CD4-positive, alpha-beta T cell treated with Interleukin-21 for 1 hour (primary cell): ENCODE measurements around the gene RFX8.
"Not testable (repeated sequence)": the region's sequence is repeated elsewhere in the genome, so short reads cannot be mapped to it uniquely, and the experiment has no call there.

Experiments
- DNase-seq: peaks from one replicate; pipeline ENCODE4 v3.0.0-alpha.2; 2020

The RFX8 gene

DNA sequence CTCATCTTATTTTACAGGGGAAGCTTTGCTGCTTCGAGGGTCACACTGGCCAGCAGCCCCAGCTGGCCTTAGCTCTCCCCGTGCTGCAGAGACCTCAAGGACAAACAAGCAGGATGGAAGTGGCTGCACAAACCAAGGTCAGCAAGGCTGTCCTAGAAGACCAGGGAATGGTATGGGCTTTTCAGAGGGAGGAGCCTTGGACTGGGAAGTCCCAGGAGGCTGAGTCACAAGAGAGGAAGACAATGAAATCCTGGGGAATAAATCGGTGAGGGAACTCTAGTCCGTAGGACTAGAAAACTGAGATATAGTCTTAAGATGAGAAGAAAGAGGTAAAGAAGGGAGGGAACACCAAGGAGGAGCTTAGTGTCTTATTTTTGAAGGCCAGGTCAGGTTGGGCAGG lies 103.3 kb downstream of the RFX8 start:
- no peak for DNase-seq

DNA sequence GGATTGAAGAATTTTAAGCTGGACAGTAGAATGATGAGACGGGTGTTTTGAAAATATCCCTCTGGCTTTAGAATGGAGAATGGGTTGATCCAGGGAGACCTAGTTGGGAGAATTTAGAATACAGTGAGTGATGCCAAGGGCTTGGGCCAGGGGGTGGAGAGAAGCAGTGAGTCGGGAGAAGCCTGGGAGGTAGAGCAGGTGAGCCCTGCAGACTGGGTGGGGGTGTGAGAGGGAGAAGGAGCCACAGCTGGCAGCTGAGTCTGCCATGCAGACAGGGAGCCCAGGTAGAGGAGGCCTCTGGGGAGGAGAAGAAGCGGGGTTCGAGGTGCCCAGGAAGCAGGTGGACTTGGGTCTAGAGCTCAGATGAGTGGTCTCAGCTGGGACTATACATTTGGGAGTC lies 105.8 kb downstream of the RFX8 start:
- no peak for DNase-seq

DNA sequence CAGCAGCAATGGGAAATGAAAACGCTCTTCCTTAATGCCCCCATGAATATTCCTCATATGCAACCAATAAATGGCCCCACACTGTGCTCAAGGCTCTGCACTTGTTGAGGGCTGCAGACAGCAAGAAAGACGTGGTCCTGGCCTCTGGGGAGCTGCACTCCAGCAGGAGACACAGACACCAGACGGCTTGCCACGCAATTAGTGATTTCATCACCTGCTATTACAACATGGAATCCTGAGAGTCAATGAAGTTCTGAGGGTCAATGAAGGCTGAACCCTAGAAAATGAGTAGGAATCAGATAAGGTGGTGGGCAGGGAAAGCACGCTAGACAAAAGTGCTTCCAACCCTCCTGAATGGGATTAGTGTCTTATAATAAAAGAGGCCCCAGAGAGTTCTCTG lies 106.5 kb downstream of the RFX8 start:
- DNase-seq: no peak

DNA sequence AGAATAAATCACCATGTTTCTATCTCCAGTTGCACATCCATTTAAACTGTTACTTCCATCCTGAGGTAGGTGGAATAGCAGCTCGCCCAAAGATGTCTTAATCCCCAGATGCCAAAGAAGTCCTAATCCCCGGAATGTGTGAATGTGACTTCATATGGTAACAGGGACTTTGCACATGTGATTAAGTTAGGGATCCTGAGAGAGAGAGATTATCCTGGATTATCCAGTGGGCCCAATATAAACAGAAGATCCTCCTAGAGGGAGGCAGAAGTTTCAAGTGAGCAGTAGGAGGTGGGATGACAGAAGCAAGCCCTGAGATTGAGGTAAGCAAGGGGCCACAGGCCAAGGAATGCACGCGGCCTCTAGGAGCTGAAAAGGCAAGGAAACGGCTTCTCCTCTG lies 107.4 kb downstream of the RFX8 start:
- DNase-seq: no peak

DNA sequence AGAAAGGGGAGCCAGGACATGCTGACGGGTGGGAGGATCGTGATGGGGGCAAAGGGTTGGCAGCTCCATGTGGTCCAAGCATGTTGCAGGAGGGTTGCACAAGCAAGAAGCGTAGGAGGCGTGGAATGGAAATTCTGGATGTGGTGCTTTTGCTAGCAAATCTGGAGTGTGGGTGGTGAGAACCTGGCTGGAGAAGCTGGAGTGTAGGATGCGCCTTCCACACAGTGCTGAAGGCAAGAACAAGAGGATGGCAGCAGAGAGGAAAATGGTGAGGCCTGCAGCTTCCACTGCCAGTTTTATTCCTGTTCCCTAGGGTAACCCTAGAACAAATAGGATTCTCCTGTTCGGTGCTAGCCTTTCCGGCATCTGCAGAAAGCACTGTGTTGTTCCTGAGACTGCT lies 110.0 kb downstream of the RFX8 start:
- no peak for DNase-seq

DNA sequence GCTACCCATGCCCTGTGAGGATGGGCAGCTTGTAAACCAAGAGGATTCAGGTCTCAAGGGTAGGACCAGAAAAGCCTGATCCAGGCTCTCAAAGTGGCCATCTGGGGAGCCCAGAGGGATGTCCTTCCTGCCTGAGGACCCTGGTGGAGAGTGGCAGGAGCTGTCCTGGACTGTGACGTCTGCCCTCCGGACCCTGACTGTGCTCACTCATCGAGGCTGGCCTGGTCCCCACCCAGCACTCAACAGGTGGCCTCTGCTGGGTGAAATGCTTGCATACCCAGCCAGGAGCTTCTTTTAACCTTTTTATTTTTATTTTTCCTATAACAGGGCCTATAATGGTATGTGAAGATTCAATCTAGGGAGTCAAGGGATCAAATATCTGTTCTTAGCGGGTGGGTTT lies 112.1 kb downstream of the RFX8 start:
- DNase-seq: no peak

DNA sequence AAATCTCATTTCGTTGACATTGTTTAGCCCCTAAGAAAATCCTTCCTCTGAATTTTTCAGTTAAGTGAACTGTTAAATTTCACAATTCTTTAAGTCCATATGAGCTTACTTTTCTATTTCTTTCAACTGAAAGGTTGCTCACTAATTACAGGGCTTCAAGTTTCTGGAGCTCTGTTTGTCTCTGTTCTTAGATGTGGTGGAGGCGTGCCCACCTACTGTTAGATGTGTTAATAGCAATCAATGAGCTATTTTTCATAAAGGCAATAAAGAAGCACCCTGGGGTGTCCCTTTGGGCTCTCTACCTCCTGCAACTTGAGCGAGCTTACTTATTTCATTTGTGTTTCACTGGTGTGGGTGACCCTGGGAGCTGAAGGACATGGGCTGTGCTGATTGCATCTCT lies 112.6 kb downstream of the RFX8 start:
- peak; percentile 31 for DNase-seq

DNA sequence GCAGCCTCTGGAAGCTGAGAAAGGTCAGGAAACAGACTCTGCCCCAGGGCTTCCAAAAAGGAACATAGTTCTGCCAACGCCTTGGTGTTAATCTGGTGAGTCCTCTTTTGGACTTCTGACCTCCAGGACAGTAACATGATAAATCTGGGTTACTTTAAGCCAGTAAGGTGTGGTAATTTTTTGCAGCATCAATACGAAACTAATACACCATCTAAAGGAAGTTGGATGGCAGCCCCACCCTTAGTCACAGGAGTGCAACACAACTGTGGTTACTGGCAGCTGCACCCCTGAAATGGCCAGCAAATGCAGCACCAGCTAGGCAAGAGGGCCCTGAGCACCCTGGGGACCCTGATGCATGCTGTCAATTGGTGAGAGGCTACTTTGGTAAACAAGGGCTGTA lies 113.4 kb downstream of the RFX8 start:
- peak; percentile 40 for DNase-seq

DNA sequence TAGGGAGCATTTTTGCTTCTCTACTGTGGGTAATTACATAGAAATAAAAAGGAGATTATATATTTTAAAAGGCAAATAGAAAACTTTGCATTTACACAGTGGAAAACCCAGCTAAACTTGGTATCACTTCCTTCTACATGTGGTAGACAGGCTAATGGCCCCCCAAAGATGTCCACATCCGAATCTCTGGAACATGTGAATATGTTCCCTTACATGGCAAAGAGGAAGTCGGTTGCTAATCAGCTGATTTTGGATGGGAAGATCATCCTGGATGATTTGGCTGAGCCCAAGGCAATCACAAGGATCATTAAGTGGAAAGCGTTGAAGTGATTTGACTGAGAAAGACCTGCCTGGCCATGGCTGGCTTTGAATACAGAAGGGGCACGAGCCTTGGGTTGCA lies 113.8 kb downstream of the RFX8 start:
- DNase-seq: no peak

DNA sequence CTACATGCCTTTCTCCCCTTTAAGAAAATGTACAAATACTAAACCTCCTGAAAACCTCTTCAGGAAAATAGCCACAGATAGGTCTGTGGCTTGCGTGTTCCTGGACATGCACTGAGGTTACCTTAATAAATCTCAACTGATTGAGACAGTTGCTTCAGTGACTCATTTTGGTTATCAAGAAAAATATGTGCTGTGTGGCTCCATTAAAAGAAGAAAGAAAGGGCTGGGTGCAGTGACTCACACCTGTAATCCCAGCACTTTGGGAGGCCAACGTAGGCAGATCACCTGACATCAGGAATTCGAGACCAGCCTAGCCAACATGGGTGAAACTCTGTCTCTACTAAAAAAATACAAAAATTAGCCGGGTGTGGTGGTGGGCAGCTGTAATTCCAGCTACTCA lies 114.7 kb downstream of the RFX8 start:
- DNase-seq: no peak

DNA sequence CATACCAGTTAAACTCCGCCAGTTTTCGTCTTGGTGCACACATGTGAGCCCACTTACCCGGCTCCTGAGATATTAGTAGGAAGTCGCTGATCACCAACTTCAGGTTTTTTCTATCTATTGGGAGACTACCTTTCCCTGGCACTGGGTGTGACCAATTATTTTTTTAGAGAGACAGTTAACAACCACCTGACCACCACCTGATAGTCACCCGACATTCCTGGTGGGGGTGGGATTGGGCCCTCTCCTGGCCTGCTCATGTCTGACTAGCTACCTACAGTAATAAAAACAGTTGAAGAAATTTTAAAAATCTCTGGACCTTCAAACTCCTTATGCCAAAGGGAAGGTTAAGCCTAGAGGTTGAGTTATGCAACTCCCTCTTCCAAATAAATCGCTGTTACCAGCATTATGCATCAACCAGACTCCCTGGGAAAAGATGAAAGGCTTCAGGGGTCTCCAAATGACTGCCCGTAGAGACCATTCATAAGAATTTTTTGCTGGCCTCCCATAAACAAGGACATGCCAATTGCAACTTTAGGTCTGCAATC lies 115.4 kb downstream of the RFX8 start:
- no peak for DNase-seq

DNA sequence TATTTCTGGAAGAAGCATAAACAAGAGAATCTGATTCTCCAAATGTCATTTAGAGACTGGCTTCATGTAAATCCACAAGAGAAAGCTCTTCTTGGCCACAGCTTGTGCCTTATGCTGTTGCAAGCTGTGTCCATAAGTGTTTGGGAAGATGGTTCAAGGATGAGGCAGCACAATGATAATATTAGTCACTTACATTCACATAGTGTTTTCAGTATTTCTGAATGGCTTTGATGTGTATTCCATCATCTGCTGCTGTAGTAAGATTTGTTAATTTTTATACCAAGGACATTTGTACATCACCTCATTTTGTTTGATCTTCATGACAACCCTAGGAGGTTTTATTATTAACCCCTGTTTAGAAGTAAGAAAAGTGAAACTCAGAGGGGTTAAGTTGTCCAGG lies 117.5 kb downstream of the RFX8 start:
- no peak for DNase-seq

DNA sequence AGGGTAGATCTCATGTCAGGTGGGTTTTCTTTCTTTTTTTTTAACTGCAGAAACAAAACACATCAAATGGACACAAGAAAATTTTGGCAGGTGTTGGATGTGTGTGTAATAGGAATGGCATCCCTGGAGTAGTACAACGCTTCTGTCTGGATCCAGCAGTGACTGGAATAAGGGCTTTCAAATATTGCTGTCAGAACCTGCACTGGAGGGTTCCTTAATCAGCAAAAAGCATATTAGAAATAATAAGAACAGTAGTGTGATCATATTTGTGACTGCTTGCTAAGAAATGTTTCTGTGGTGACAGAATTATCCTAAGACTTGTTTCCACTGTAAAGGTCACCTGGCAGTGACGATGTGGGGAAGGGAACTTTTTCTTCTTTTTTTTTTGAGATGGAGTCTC lies 118.4 kb downstream of the RFX8 start:
- no peak for DNase-seq

DNA sequence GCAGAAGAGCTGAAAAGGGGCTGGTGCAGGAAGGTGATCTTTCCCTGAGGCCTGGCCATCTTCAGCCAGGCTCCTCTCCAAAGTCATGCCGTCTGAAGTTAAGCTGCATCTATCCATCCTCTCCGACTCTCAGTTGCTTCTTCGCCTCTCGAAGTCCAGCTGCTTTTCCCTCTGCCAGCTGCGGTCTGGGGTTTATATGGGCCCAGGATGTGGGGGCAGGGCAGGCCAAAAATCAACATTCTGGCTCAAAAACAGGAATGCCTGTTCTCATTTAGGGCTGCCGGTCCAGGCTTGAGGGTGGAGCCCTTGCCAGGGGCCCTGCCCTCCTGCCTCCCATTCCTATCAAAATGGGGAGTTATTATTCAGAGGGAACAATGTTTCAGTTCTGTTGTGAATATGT lies 118.9 kb downstream of the RFX8 start:
- DNase-seq: no peak

DNA sequence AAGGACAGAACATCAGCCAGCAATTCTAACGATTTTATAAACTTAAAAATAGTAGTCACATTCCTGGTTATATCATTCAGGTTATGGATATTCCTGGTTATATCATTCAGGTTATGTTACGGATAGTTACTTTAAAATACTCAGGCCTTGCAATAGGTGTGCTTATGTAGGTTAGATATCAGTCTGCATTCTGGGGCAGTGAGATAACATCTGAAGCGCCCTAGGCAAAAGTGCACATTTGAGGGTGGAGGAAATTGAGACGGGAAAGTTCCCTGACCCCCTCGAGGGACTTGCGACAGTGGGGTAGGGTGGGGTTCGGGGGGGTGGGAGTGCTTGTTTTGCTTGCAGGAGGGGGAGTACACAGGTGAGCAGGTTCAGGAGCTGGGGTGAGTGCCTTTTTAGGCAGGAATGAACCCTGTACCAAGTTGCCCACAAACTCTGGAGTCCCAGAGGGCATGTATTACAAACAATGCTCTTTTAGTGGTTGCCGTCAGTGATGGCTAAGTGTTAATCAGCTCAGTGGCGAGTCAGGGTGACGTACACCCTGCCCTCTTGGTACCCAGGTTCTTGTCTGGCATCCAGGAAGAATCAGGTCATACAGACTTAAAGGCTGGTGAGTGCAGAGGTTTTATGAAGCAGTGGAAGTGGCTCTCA lies 119.4 kb downstream of the RFX8 start:
- DNase-seq: no peak

DNA sequence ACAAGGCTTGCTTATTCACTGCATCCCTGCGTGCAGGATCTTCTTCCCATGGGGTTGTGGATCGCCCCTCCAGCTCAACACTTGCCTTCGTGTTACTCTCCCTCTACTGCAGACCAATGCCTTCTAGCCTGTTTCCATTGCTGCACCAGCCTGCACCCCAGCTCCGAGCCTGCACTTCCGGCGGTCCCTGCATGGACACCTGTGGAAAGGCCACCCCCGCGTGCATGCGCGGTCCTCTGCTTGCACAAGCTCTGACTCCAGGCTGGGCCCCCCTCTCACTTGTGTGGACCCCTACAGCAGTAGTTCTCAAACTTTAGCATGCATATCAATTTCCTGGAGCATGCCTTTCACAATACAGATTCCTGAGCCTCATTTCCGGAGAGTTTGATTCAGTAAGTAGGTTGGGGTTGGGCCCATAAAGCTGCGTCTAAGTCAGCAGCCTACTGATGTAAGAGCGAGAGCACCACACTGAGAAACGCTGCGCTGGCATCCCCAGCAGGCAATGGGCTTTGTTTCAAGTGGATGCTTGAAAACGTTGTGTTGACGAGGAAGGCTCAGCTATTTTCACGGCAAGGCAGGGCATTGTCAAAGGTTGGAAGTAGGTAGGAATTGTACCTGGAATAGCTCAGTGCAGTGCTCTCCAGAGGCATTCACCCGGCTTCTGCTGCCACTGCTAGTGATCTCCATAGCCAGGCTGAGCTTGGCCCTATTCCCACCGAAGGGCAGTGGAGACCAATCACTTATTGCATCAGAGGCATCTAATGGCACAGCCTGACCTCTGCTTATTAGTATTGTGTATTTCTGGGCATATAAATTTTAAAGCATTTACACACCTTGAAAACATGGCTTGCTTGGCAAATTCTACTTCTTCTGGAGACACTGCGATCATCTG lies 120.2 kb downstream of the RFX8 start:
- DNase-seq: no peak

DNA sequence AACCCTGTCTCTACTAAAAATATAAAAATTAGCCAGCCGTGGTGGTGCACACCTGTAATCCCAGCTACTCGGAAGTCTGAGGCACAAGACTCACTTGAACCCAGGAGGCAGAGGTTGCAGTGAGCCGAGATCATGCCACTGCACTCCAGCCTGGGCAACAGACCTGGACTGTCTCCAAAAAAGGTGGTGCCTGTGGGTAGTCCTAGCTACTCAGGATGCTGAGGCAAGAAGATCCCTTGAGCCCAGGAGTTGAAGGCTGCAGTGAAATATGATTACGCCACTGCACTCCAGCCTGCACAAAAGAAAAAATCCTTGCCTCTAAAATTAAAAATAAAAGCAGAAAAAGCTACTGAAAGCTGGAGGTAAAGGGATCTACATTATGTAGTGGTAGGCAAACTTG lies 122.3 kb downstream of the RFX8 start:
- not testable (repeated sequence) for DNase-seq

DNA sequence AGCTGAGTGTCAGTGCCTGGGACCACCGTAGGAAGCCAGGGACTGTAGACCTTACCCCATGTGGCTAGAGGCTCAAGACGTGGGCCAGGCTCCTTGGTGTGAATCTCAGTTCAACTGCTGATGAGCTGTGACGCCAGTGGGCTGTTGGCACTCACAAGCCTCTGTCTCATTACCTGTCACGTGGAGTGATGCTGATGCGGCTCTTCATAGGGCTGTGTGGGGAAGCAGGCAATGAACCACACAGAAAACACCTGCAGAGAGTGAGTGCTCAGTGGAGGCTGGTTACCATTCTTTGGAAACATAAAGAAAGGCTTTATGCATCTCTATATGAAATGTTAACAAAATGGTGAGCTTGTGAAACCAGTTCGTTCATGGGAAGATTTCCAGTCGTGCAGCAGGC lies 123.7 kb downstream of the RFX8 start:
- no peak for DNase-seq

DNA sequence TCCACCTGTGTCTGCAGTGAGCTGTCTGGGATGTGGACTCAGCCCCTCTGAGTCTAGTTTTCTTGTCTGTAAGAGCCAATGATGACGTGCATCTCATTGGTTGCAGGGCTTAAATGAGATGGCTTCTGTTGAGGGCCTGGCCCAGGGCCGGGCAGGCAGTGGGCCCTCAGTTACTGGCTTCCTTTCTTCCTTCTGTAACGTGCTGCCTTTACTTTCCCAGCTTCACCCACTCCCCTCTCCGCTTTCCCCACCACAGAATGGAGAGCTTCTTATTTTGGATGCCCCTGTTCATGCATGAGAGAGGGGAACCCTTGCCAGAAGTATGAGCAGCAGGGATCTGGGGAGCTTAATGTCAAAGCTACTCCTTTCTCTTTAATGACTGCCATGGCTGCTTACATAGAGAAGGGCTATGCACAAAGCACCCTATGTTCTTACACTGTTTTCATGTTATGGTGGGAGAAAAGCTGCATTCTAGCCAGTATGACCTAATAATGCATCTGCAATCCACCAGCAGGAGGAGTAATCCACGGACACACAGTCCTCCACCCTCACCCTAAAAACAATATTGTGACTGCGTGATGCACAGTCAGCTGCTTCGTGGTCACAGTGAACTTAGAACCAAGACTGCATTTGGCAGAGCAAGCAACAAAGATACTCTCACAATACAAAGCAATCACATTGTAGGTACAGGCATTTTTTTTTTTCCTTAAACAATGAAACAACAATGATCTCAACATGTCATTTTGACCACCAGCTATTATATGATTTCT lies 124.8 kb downstream of the RFX8 start:
- DNase-seq: peak; percentile 37

DNA sequence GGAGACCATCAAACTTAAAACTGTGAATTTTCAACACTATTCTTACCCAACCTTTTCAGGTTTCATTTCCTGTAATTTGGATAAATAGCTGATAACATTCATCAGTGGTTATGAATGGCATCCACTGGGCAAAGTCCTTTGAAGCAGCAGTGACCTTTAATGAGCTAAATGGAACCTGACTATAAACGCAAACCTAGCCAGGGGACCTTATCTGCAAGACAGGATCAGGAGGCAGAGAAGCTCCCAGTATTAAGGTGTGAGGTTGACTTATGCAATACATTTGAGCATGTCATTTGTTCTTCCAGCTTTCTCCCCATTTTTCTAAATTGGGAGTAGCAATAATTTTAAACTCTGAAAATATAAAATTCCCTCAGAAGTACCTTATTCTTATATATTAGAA lies 126.0 kb downstream of the RFX8 start:
- DNase-seq: no peak
